T-cell (primary cell): ENCODE results near the gene CETP. TPM values are rescaled to one million over a fixed set of nuclear protein-coding genes. Genes with fewer than 3 reads are reported as not detected.
"Not testable (repeated sequence)": the region's sequence is repeated elsewhere in the genome, so short reads cannot be mapped to it uniquely, and the experiment has no call there.

ENCODE experiments used
- ATAC-seq, 4 experiments: fragments of 200-7000 bp in 3 of 4; fragments of 150-1000 bp in 1 of 4; cut with Tn5 transposase; replicated peaks in 1 of 4; 1 replicate in 3 of 4; 2 replicates in 1 of 4; pipeline ENCODE4 v1.10.0; 2021; ENCODE audit warnings: moderate library complexity in 3 of 4, mild to moderate bottlenecking in 2 of 4, moderate number of reproducible peaks in 1 of 4
- CTCF ChIA-PET, 2 donors: fragments of 300-600 bp; sonication (Branson Sonifier 250); formaldehyde crosslinking; loops; one replicate each; lab custom pipeline; 2022; ENCODE audit warnings: antibody characterized with exemption in 2 of 2; lab: Charles Lee
- POLR2A ChIA-PET, 2 donors: fragments of 300-600 bp; sonication (Branson Sonifier 250); formaldehyde crosslinking; loops; one replicate each; lab custom pipeline; 2022; ENCODE audit warnings: antibody characterized with exemption in 2 of 2; lab: Charles Lee
- DNase-seq, 35 experiments: peaks; one replicate each; pipeline versions ENCODE4 v3.0.0 to v3.0.0-alpha.2; 2013 to 2023
- H3K27ac ChIP-seq: one replicate; pipeline ENCODE4 v1.5.1; 2013; ENCODE audit warnings: low read length
- H3K27me3 ChIP-seq, 2 experiments: replicated peaks in 1 of 2; 1 replicate in 1 of 2; 2 replicates in 1 of 2; pipeline versions ENCODE4 v1.6.1 to v1.7.0; 2013; ENCODE audit warnings: low read length in 1 of 2, mixed read lengths in 1 of 2; ENCODE audit not compliant: control insufficient read depth in 2 of 2, insufficient read depth in 2 of 2; ENCODE audit errors: extremely low read depth in 1 of 2
- H3K36me3 ChIP-seq, 2 donors: 1 replicate in 1 of 2; 2 replicates in 1 of 2; pipeline versions ENCODE4 v1.6.1 to v1.7.0; 2013; ENCODE audit warnings: low read length in 1 of 2; ENCODE audit not compliant: control insufficient read depth in 2 of 2, insufficient read depth in 1 of 2; ENCODE audit errors: extremely low read depth in 1 of 2
- H3K4me1 ChIP-seq, 2 experiments: 1 replicate in 1 of 2; 2 replicates in 1 of 2; pipeline versions ENCODE4 v1.6.1 to v1.7.0; 2013; ENCODE audit warnings: low read length in 2 of 2, mixed read lengths in 1 of 2; ENCODE audit not compliant: insufficient read depth in 2 of 2, control insufficient read depth in 1 of 2; ENCODE audit errors: extremely low read depth in 1 of 2
- H3K4me3 ChIP-seq, 2 donors: 1 replicate in 1 of 2; 2 replicates in 1 of 2; pipeline versions ENCODE4 v1.5.1 to v1.7.0; 2013; ENCODE audit warnings: mild to moderate bottlenecking in 2 of 2, low read length in 1 of 2, moderate library complexity in 1 of 2; ENCODE audit not compliant: control insufficient read depth in 1 of 2; ENCODE audit errors: extremely low read depth in 1 of 2
- H3K9me3 ChIP-seq: 2 replicates; pipeline ENCODE4 v1.7.0; 2013
- H3K27ac Mint-ChIP-seq, 2 donors: one replicate each; pipeline ENCODE4 v1.8.0; 2020 to 2021; ENCODE audit warnings: mild to moderate bottlenecking in 2 of 2, mixed read lengths in 2 of 2
- H3K27me3 Mint-ChIP-seq, 2 donors: one replicate each; pipeline ENCODE4 v1.8.0; 2021 to 2022; ENCODE audit warnings: mixed read lengths in 2 of 2
- H3K36me3 Mint-ChIP-seq: one replicate; pipeline ENCODE4 v1.8.0; 2021; ENCODE audit warnings: mixed read lengths
- H3K4me1 Mint-ChIP-seq, 3 donors: one replicate each; pipeline ENCODE4 v1.8.0; 2020 to 2022; ENCODE audit warnings: mixed read lengths in 3 of 3, mild to moderate bottlenecking in 1 of 3
- H3K4me3 Mint-ChIP-seq, 3 donors: one replicate each; pipeline ENCODE4 v1.8.0; 2020 to 2022; ENCODE audit warnings: mild to moderate bottlenecking in 3 of 3, mixed read lengths in 3 of 3, moderate library complexity in 3 of 3
- H3K9me3 Mint-ChIP-seq, 3 donors: one replicate each; pipeline ENCODE4 v1.8.0; 2020 to 2022; ENCODE audit warnings: mixed read lengths in 3 of 3
- WGBS: methylation state at CpG from one replicate; pipeline ENCODE4 v1.1.5; 2013; ENCODE audit warnings: missing lambda C conversion rate; ENCODE audit not compliant: insufficient coverage; 5-methylcytosine and 5-hydroxymethylcytosine counted together
- total RNA-seq, 35 experiments: library from RNA in 6 of 35; stranded (reverse) in 6 of 35; fragments of 120-200 nt in 1 of 35; gene quantifications; one replicate each; pipeline versions ENCODE4 v1.2.1 to v1.2.4 and lab custom pipeline; 2013 to 2026

Gene CETP
- total RNA-seq, 5 donors from 2014 or later (not counting 1 experiment from before 2014, with no cell fraction given), result 0.18 to 0.25 (median 0.19) TPM; not detected in 2

- peaks cover 48% of the 10 kb centered on the region for H3K36me3 Mint-ChIP-seq
- CTCF ChIA-PET, result interaction anchor here in 1 of 2 donors (0.7 to 1.6 kb wide), 2 partner anchors 30 to 54 kb away, joined by 4 to 7 read pairs; no protein-coding TSS in a partner anchor
- no CpG with 5 or more reads among the region's 8 CpGs for WGBS
- Histone ChIP-seq H3K36me3 (peaks cover 2 to 29% of the 10 kb centered on the region in 2 donors), H3K27me3 (no peaks in the 10 kb centered on the region), H3K9me3 (no peaks in the 10 kb centered on the region), H3K27ac (peak overlapping the region; percentile 32), H3K4me3 (peak overlapping the region; percentile 83 to 86), H3K4me1 (peaks cover 17 to 40% of the 10 kb centered on the region in 2 experiments)
- H3K4me3 Mint-ChIP-seq, result peak overlapping the region; percentile 96 to 98 (median 98)
- H3K9me3 Mint-ChIP-seq, result no peaks in the 10 kb centered on the region
- H3K27me3 Mint-ChIP-seq, result no peaks in the 10 kb centered on the region
- peak overlapping the region; percentile 97 to 98 for H3K27ac Mint-ChIP-seq
- DNase-seq, result no peak
- ATAC-seq, result no peak
- POLR2A ChIA-PET, result interaction anchor here (0.6 to 1.7 kb wide), 4 partner anchors 10 to 189 kb away, joined by 3 to 13 read pairs (median 4); no protein-coding TSS in a partner anchor
- H3K4me1 Mint-ChIP-seq, result peaks cover 54 to 65% (median 61%) of the 10 kb centered on the region in 3 donors
Measured at GRCh38 chr16:56933828-56934598, 27.7 kb upstream of the CETP start.

GRCh38 chr16:56934599-56935145 is 27.1 kb upstream of the CETP start:
- Histone ChIP-seq H3K27ac (peak overlapping the region; percentile 32), H3K4me1 (peaks cover 17 to 44% of the 10 kb centered on the region in 2 experiments), H3K36me3 (peaks cover 2 to 36% of the 10 kb centered on the region in 2 donors), H3K4me3 (peak overlapping the region in 1 of 2 donors; percentile 86)
- Mint-ChIP-seq H3K4me3 (peak overlapping the region; percentile 96 to 98 (median 98)), H3K4me1 (peaks cover 60 to 71% (median 67%) of the 10 kb centered on the region in 3 donors), H3K27ac (peak overlapping the region; percentile 88 to 98), H3K36me3 (peaks cover 55% of the 10 kb centered on the region)
- H3K27me3 ChIP-seq, H3K27me3 Mint-ChIP-seq, H3K9me3 ChIP-seq, ATAC-seq, H3K9me3 Mint-ChIP-seq, DNase-seq: not testable (repeated sequence)
- POLR2A ChIA-PET, result interaction anchor here in 1 of 2 donors (0.7 kb wide), 1 partner anchor 11 kb away, joined by 13 read pairs; no protein-coding TSS in a partner anchor
- CTCF ChIA-PET, result interaction anchor here in 1 of 2 donors (0.7 to 1.6 kb wide), 2 partner anchors 30 to 53 kb away, joined by 4 to 7 read pairs; no protein-coding TSS in a partner anchor
- WGBS, result 49% methylated on average over 4 of the region's 8 CpGs

GRCh38 chr16:56935201-56935600 is 26.5 kb upstream of the CETP start:
- H3K36me3 Mint-ChIP-seq, result peaks cover 60% of the 10 kb centered on the region
- no peaks in the 10 kb centered on the region for H3K9me3 ChIP-seq
- no peaks in the 10 kb centered on the region for H3K9me3 Mint-ChIP-seq
- WGBS, result 54% methylated on average over 2 of the region's 5 CpGs
- DNase-seq, result no peak
- no peaks in the 10 kb centered on the region for H3K27me3 Mint-ChIP-seq
- ChIA-PET CTCF (interaction anchor here in 1 of 2 donors (1.6 kb wide), 1 partner anchor 29 kb away, joined by 4 read pairs; no protein-coding TSS in a partner anchor), POLR2A (no interaction called here)
- H3K4me1 ChIP-seq, result peaks cover 17 to 49% of the 10 kb centered on the region in 2 experiments
- peak overlapping the region; percentile 76 to 77 for H3K27ac Mint-ChIP-seq
- ATAC-seq, result no peak
- peak overlapping the region; percentile 66 to 98 (median 98) for H3K4me3 Mint-ChIP-seq
- peaks cover 2 to 41% of the 10 kb centered on the region in 2 donors for H3K36me3 ChIP-seq
- H3K27ac ChIP-seq, result no peak overlapping the region
- no peak overlapping the region for H3K4me3 ChIP-seq
- no peaks in the 10 kb centered on the region for H3K27me3 ChIP-seq
- H3K4me1 Mint-ChIP-seq, result peaks cover 65 to 77% (median 73%) of the 10 kb centered on the region in 3 donors

GRCh38 chr16:56936491-56936890 is 25.3 kb upstream of the CETP start:
- H3K4me1 ChIP-seq, result peaks cover 17 to 43% of the 10 kb centered on the region in 2 experiments
- H3K27me3 ChIP-seq, result no peaks in the 10 kb centered on the region
- H3K4me1 Mint-ChIP-seq, result peaks cover 62 to 80% (median 67%) of the 10 kb centered on the region in 3 donors
- ChIA-PET CTCF (interaction anchor here in 1 of 2 donors (1.3 kb wide), 1 partner anchor 105 kb away, joined by 6 read pairs; no protein-coding TSS in a partner anchor), POLR2A (interaction anchor here (0.6 to 1.0 kb wide), 4 partner anchors 9 to 311 kb away, joined by 4 to 7 read pairs (median 5); partner anchors contain the start of gene MT1E (in 1 of the 2))
- no peaks in the 10 kb centered on the region for H3K9me3 ChIP-seq
- DNase-seq (no peak), ATAC-seq (no peak)
- 92% methylated on average over 3 of the region's 5 CpGs for WGBS
- H3K27ac Mint-ChIP-seq, result peak overlapping the region; percentile 2 to 57
- no peaks in the 10 kb centered on the region for H3K9me3 Mint-ChIP-seq
- peaks cover 67% of the 10 kb centered on the region for H3K36me3 Mint-ChIP-seq
- H3K36me3 ChIP-seq, result peaks cover 6 to 54% of the 10 kb centered on the region in 2 donors
- H3K27ac ChIP-seq, result no peak overlapping the region
- no peak overlapping the region for H3K4me3 ChIP-seq
- no peak overlapping the region for H3K4me3 Mint-ChIP-seq
- H3K27me3 Mint-ChIP-seq, result no peaks in the 10 kb centered on the region

GRCh38 chr16:56936950-56937349 is 24.8 kb upstream of the CETP start:
- Histone ChIP-seq H3K4me1 (peaks cover 17 to 41% of the 10 kb centered on the region in 2 experiments), H3K36me3 (peaks cover 6 to 59% of the 10 kb centered on the region in 2 donors), H3K9me3 (no peaks in the 10 kb centered on the region), H3K27ac (no peak overlapping the region), H3K27me3 (no peaks in the 10 kb centered on the region), H3K4me3 (no peak overlapping the region)
- WGBS, result 100% methylated on average over 3 of the region's 5 CpGs
- ATAC-seq, result no peak
- H3K27me3 Mint-ChIP-seq, result no peaks in the 10 kb centered on the region
- ChIA-PET CTCF (interaction anchor here in 1 of 2 donors (0.5 to 1.3 kb wide), 3 partner anchors 32 to 1146 kb away, joined by 4 to 6 read pairs (median 4); no protein-coding TSS in a partner anchor), POLR2A (interaction anchor here (0.6 to 1.0 kb wide), 4 partner anchors 16 to 361 kb away, joined by 3 to 7 read pairs (median 4); partner anchors contain the start of gene MT1E (in 1 of the 2))
- H3K27ac Mint-ChIP-seq, result peak overlapping the region in 1 of 2 donors; percentile 57
- H3K36me3 Mint-ChIP-seq, result peaks cover 70% of the 10 kb centered on the region
- peaks cover 62 to 80% (median 70%) of the 10 kb centered on the region in 3 donors for H3K4me1 Mint-ChIP-seq
- H3K4me3 Mint-ChIP-seq, result no peak overlapping the region
- no peak for DNase-seq
- H3K9me3 Mint-ChIP-seq, result no peaks in the 10 kb centered on the region
